Fibroblast of villous mesenchyme (primary cell): ENCODE data around the gene RASGRF2. TPM values are rescaled to one million over a fixed set of nuclear protein-coding genes. Genes with fewer than 3 reads are reported as not detected.

Experiments used
- DNase-seq: peaks from one replicate; pipeline ENCODE4 v3.0.0-alpha.2; 2010; ENCODE audit warnings: low read depth
- H3K4me3 ChIP-seq: 2 replicates; pipeline ENCODE4 v1.5.1; 2011; ENCODE audit warnings: low read depth, mild to moderate bottlenecking, low read length
- CTCF ChIP-seq: IDR thresholded peaks from 2 replicates; pipeline ENCODE4 v1.5.1; 2012; ENCODE audit warnings: low read depth, mild to moderate bottlenecking, low read length; ENCODE audit not compliant: insufficient read depth
- total RNA-seq: library from RNA; depleted of rRNA; stranded (reverse); fragments of >200 nt; gene quantifications from 2 replicates; pipeline ENCODE4 v1.2.3, GENCODE V29; 2012

RASGRF2 gene
- total RNA-seq, 1 donor, result 3.9 TPM

- DNase-seq, result no peak
- no peak for TF ChIP-seq CTCF
Observed at GRCh38 chr5:81226949-81227348, 266.8 kb downstream of the RASGRF2 start.

GRCh38 chr5:81228084-81228483, 267.9 kb downstream of the RASGRF2 start:
- TF ChIP-seq CTCF, result no peak
- no peak for DNase-seq
- no peak overlapping the region for H3K4me3 ChIP-seq

More at GRCh38 chr5:81226949-81227348, 266.8 kb downstream of the RASGRF2 start:
- H3K4me3 ChIP-seq, result no peak overlapping the region

- H3K4me3 ChIP-seq, result no peak overlapping the region
- peak; percentile 5 for DNase-seq
- no peak for TF ChIP-seq CTCF
Observed at GRCh38 chr5:81230416-81230815, 270.3 kb downstream of the RASGRF2 start.

DNA sequence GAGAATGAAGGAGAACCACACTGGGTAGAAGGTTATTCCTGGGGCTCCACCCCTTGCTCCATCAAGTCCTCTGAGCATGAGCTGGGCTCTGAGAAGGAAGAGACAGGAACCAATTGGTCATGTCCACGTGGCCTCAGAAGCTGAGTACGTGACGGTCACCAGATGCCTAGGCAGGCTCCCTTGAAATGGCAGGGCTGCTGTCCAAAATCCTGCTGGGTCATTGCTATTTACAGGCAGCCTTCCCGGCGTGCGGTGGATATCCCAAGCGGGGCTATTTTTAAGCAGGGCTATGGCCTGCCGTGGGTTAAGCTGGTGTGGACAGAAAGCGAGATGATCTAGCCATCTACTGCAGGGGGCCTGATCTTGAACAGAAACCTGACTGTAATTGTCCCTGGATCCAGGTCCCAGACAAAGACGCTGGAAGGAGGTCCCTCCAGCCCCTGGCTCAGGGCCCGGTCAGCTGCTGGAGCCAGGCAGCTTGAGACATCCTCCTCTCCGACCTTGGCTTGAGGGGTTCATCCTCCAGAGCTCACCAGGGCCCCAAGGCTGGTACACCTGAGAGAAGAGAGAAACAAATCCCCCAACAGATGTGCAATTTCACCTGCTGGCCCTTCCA, 272.4 kb downstream of the RASGRF2 start:
- TF ChIP-seq CTCF, result no peak
- H3K4me3 ChIP-seq, result peak overlapping the region; percentile 41
- DNase-seq, result peak; percentile 67

GRCh38 chr5:81233080-81233634, 273.0 kb downstream of the RASGRF2 start, which contains the start of gene CKMT2:
CKMT2 (plus strand) TSS chr5:81233322; CDS start chr5:81251133, 17,811 bp downstream.
- no peak for TF ChIP-seq CTCF
- DNase-seq, result peak; percentile 50
- H3K4me3 ChIP-seq, result peak within 1 kb of the TSS; percentile 41

DNA sequence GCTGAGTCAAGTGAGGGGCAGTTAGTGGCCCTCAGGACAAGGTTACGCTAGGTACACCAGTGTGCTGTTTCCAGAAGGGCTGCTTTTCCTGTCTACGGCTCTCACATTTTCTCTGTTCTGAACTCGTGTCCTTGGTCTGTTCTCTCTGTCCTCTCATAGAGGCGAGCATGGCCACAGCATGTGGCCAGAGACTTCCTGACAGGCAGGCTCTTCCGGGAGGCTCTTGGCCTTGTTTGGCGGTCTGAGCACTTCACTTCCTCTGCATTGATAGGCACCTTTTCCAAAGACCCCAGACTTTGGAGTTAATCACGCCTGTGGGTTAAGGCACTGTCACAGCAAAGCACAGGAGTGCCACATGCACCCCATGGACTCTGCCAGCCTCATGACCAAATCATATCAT, 274.1 kb downstream of the RASGRF2 start:
- no peak for TF ChIP-seq CTCF
- no peak overlapping the region for H3K4me3 ChIP-seq
- no peak for DNase-seq

DNA sequence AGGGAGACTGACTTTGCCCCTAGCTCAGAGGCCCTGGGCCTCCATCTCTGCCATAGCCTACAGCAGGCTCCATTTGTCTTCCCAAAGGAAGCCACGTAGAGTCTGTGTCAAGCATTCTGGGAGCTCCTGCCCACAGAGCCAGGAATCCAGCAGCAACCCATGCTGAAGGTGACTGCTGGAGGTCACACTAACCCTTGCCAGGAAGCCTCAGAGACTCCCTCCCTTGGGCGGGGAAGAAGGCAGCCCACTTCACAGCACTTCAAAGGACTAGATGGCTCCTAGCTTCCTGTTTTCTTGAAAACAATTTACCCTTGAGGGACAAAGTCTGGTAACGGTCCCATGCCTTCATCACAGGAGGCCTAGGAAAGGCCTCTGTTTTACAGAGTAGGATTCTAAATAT, 274.6 kb downstream of the RASGRF2 start:
- no peak for TF ChIP-seq CTCF
- no peak for DNase-seq
- no peak overlapping the region for H3K4me3 ChIP-seq
